GM18517 (cell line): Measurements from ENCODE around the gene RAPGEF3.
A peak's percentile ranks its signal among the peaks of the same experiment; 100 is the strongest.

ENCODE experiments used
- ATAC-seq: cut with Tn5 transposase; IDR thresholded peaks from one replicate; pipeline ENCODE4 v1.9.1; 2021; ENCODE audit warnings: mild to moderate bottlenecking, moderate library complexity; ENCODE audit not compliant: unreplicated experiment

The RAPGEF3 gene

GRCh38 chr12:47791351-47791746 lies 32.7 kb upstream of the RAPGEF3 start:
- ATAC-seq, result no peak

- no peak for ATAC-seq
Measured at GRCh38 chr12:47790676-47791350, 32.1 kb upstream of the RAPGEF3 start.

DNA sequence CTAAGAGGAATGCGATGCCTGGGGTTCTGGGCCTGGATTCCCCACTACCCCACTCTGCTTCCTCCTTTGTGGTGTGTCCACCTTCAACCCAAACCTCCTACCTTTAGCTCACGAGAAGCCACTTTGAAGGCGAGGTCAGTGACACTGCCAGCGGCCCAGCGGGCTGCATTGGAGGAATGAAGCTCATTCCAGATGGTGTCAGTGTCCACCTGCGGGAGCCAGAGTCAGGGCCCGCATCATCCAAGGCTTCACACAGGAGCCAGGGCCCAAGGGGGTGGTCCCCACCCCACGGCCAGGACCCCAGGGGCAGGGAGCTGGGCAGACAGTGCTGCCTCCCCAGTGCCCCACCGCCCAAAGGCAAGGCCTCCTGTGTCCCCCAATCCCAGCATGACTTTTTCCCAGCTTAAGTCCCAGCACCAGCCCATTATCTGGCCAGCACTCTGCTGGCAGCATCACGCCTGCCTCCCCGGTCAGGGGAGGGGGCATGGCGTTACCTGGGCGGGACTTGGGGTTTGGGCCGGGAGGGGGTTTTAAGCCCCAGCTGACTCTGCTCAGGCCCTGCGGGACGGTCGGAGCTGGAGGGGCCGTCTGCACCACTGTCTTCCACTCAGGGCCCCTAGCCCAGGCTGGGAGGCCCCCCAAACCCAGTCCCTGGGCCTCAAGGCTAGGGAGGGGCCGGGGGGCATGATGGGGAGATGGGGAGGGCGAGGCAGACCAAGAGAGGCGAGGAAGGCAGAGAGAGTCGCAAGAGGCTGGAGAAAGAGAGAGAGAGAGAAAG lies 31.2 kb upstream of the RAPGEF3 start:
- ATAC-seq, result no peak

DNA sequence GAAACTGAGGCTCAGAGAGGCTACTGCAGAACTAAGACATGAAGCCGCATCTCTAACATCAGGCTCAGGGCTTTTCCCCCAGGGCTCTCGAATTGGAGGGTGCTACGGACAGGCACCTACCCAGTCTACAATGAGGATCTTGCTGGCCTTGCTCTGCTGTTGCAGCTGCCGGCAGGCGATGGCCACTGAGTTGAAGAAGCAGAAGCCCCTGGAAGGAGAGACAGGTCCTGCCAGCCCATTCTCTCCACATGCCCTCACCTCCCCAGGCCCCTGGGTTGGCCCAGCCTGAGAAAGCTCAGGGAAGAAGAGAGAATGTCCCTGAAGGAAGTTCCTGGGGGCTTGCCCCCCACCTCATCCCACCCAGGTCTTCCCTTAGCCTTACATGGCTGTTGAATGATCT lies 30.5 kb upstream of the RAPGEF3 start:
- no peak for ATAC-seq

DNA sequence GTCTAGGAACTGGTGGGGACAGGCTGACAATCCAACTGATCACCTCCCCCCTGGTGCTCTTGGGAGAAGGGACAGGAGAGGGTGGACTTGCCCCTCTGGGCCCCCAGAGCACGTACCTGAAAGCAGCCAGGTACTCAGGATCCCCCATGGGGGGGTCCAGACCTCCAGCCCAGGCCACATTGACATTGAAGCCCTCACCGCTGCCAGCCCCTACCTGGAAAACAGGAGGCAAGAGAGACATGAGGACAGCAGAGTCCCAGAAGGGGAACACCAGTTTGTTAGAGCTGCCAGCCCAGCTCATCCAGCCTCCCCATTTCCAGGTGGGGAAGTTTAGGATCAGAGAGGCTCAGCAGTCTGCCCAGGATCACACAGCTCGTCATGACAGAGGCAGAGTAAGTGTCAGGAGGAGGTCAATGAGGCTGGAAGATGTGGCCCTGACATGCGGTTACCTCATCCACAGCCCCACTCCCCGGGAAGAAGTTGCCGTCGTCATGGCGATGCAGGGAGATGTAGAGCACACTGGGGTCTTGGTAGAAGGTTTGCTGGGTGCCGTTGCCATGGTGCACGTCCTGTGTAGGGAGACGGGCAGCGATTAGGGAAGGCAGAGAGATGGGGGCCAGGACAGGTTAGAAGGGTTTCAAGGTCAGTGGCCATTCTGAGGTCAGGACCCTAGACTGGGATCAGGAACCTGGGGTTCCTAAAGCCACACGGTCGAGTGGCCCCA lies 29.1 kb upstream of the RAPGEF3 start:
- no peak for ATAC-seq

GRCh38 chr12:47786662-47787280 lies 28.1 kb upstream of the RAPGEF3 start:
- no peak for ATAC-seq

- ATAC-seq, result no peak
Measured at GRCh38 chr12:47785887-47786661, 27.4 kb upstream of the RAPGEF3 start.

GRCh38 chr12:47785036-47785886 lies 26.6 kb upstream of the RAPGEF3 start:
- no peak for ATAC-seq

DNA sequence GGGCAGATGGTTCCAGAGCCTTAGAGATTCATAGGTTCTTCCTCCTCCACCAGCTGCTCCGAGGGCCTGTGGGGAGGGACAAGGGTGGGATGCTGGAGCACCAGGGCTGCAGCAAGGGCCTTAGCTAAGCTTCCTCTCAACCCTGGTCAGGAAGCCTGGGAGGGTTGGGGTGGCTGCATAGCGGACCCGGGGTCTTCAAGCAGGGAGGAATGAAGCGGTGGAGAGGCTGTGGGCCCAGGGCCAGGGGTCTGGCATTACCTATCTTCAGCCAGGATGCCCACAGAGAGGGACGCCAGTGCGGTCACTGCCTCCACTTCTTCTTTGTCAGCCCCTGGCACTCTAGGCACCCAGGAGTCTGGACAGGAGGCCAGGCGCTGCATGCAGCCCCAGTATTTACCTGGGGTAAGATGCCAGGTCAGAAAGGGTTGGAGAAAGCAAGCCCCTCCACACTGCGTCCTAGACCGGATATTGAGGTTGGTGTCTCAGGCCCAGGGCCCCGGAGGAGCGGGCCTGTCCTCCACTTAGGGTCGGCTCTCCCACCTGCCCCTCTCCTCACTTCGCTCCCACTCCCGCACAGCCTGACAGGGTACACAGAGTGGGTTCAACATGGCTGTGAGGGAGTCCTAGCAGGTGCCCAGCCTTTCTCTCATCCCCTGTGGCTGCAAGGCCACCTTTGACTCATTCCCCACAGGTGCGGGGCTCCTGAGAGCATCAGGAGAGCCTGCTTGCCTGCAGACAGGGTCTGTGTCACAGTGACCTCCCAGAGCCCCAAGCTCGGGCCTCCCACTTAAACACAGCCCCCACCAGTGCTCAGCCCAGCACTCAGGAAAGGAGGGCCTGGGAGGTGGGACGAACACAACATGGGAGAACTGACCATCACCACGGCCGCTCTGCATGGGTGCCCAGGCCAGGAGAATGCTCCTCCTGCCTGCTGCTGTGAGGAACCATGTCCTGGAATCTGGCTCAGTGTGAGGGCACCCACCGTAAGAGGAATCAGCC lies 25.4 kb upstream of the RAPGEF3 start:
- no peak for ATAC-seq

DNA sequence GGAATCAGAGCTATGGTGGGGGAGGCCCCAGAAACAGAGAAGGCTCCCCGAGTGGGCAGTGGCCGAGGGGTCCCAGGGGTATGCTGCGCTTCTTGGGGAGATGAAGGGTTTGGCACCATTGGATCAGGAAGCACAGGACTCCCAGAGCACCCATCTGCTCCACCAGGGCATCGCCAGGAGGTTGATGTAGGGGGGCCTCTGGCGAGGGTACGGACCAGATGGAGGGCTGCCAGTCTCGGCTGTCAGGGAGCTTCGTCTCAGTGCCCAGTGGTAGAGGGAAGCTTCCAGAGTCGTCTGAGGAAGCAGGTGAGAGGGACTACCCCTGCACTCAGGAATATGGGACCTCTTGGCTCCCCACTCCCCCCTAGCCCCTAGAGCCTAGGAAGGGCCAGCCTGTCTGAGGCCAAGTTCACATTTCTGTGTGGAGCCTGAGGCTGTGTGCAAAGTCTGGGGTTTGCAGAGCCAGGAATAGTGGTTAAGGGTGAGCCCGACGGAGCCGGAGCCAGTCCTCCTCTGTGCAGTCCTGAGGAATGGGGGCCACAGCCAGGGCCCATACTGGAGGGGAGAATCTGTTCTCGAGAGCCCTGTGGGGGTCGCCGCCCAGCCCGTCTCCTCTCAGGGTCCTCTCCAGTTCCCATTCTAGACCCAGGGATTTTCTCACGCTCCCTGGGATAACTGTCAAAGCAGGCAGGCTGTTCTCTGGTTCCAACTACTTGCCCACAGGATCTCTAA lies 24.5 kb upstream of the RAPGEF3 start:
- ATAC-seq, result no peak

DNA sequence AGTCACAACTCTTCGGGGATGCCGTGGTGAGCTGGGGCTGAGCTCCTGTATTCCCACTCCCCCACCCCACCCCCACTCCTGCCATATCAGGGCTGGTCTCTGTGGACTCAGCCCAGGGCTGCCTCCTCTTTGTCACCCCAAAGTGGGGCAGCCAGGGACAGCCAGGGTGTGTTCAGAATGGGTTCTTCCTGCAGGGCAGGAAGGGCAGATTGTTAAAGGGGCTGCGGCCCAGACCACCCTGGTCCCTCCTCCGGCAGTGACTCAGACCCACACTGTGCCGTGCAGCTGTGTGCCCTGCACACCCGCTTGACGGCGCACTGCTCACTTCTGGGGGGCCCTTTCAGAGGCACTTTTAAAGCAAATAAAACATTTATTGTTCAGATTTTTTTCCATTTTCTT lies 23.7 kb upstream of the RAPGEF3 start:
- ATAC-seq, result no peak

DNA sequence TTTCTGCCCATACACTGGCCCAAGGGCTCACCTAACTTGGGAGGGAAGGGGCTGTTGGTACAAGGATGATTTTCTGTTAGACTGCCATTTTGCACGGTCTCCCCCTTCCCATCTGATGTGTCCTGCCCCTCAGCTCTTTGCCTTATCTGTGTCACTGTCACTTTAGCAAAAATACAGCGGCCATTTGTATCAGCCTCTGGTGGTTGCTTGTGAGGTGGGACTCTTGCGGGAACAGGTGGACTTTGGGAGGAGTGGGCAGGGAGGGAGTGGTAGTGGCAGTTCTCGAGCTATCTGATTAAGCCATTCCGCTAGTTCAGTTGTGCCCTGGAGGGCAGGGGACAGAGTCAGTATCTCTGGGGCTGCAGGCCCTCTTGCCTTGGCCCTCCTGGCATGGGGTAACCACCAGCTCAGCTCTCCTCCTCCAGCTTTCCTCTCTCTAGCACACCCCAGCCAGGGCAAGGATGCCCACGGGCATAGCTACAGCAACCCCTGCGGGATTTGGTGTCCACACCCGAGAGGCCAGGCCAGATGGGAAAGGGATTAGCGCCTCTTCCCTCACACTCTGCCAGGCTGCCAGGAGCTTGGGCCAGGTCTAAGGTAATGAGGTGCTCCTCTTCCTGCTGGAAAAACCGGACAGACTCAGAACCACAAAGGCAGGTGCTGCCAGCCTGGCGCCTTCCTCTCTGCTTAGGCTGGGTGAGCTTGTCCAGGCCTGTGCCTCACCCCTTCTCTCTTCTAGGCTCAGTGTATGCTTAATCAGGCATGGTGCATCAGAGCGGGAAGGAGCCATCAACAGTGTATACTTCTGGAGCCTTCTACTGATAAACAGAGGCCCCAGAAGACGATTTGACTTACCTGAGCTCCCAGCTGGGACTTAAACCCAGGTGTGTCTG lies 23.0 kb upstream of the RAPGEF3 start:
- no peak for ATAC-seq

GRCh38 chr12:47779943-47780504 lies 21.3 kb upstream of the RAPGEF3 start:
- ATAC-seq, result no peak

GRCh38 chr12:47779301-47779942 lies 20.7 kb upstream of the RAPGEF3 start:
- ATAC-seq, result peak; percentile 84

DNA sequence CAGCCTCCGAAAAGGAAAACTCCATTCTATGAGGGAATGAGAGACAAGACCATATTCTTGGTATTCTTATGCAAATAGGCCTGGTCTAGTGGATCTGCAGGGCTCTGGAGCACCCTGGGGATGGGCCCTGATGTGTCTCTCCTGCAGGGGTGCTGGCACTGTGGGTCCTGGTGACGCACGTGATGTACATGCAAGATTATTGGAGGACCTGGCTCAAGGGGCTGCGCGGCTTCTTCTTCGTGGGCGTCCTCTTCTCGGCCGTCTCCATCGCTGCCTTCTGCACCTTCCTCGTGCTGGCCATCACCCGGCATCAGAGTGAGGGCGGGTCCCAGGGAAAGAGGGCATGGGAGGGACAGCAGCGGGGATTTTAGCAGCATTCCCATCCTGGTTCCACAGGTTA lies 20.2 kb upstream of the RAPGEF3 start:
- peak; percentile 5 for ATAC-seq
